ENCODE data around the gene KRT36.

DNA sequence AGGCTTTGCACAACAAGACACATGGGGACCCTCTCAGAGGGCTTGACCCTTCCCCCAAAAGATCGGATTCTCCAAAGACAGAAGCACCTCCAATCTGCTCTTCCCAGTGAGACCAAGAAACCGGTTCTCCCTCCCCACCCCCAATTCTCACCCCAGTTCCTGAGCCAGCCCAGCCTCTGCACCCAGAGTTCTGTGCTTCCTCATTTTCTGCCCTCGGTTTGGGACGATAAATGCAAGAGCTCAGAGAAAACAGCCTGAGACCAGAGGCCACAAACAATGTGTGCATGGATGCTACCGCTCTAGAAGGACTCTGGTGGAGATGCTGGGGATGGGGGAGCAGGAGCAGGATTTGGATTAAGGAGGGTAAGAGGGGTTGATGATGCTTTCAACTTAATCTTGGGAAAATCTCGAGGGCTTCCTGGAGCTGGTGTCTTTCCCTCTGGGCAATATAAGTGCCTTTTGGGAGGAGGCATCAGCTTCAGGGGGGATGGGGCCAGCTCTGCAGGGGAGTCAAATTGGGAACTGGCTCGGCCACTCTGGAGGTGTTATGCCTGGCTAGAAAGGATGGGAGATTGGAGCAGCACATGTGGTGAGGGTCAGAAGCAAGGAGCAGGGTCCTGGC is 22.9 kb upstream of the KRT36 start:
- TF ChIP-seq, protein P1, sequence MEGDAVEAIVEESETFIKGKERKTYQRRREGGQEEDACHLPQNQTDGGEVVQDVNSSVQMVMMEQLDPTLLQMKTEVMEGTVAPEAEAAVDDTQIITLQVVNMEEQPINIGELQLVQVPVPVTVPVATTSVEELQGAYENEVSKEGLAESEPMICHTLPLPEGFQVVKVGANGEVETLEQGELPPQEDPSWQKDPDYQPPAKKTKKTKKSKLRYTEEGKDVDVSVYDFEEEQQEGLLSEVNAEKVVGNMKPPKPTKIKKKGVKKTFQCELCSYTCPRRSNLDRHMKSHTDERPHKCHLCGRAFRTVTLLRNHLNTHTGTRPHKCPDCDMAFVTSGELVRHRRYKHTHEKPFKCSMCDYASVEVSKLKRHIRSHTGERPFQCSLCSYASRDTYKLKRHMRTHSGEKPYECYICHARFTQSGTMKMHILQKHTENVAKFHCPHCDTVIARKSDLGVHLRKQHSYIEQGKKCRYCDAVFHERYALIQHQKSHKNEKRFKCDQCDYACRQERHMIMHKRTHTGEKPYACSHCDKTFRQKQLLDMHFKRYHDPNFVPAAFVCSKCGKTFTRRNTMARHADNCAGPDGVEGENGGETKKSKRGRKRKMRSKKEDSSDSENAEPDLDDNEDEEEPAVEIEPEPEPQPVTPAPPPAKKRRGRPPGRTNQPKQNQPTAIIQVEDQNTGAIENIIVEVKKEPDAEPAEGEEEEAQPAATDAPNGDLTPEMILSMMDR (IDR thresholded peaks at IDR 0.05), result no peak
- TF ChIP-seq EP300 (IDR thresholded peaks at IDR 0.05), result no peak
